Parathyroid adenoma (tissue), 2 donors: ENCODE results near the gene PKN3.
A peak's percentile ranks its signal among the peaks of the same experiment; 100 is the strongest.

Experiments used
- H2AFZ ChIP-seq: fragments of 300-600 bp; sonication (generic); one replicate; pipeline ENCODE4 v1.7.0; 2017; ENCODE audit warnings: antibody characterized with exemption, mild to moderate bottlenecking
- H3K27ac ChIP-seq: fragments of 300-600 bp; sonication (generic); one replicate; pipeline ENCODE4 v1.7.0; 2017
- H3K27me3 ChIP-seq: fragments of 300-600 bp; sonication (generic); one replicate; pipeline ENCODE4 v1.7.0; 2017; ENCODE audit warnings: low read length; ENCODE audit not compliant: control insufficient read depth, insufficient read depth
- H3K36me3 ChIP-seq: fragments of 300-600 bp; sonication (generic); one replicate; pipeline ENCODE4 v1.7.0; 2017; ENCODE audit warnings: low read length; ENCODE audit not compliant: control insufficient read depth, insufficient read depth
- H3K4me1 ChIP-seq: fragments of 300-600 bp; sonication (generic); one replicate; pipeline ENCODE4 v1.7.0; 2017; ENCODE audit warnings: control low read depth
- H3K4me2 ChIP-seq: fragments of 300-600 bp; sonication (generic); one replicate; pipeline ENCODE4 v1.7.0; 2017; ENCODE audit warnings: low read length
- H3K4me3 ChIP-seq: fragments of 300-600 bp; sonication (generic); one replicate; pipeline ENCODE4 v1.7.0; 2017; ENCODE audit warnings: low read depth, low read length
- H3K79me2 ChIP-seq: fragments of 300-600 bp; sonication (generic); one replicate; pipeline ENCODE4 v1.7.0; 2017; ENCODE audit warnings: control low read depth
- H3K9ac ChIP-seq: fragments of 300-600 bp; sonication (generic); one replicate; pipeline ENCODE4 v1.7.0; 2017; ENCODE audit warnings: mild to moderate bottlenecking
- H3K9me3 ChIP-seq: fragments of 300-600 bp; sonication (generic); one replicate; pipeline ENCODE4 v1.7.0; 2017; ENCODE audit warnings: low read length; ENCODE audit not compliant: control insufficient read depth
- TF ChIP-seq, protein P1 (sequence below): fragments of 300-600 bp; sonication (generic); IDR thresholded peaks from one replicate; pipeline ENCODE4 v1.7.0; 2017; ENCODE audit warnings: antibody characterized with exemption, mild to moderate bottlenecking
- donor health status: primary hyperparathyroidism.

Gene PKN3

GRCh38 chr9:128701227-128701854 lies 962 bp upstream of the PKN3 start:
- H3K9ac ChIP-seq, result no peak overlapping the region
- no peak overlapping the region for H3K27ac ChIP-seq
- no peaks in the 10 kb centered on the region for H3K79me2 ChIP-seq
- H3K36me3 ChIP-seq, result no peaks in the 10 kb centered on the region
- no peaks in the 10 kb centered on the region for H3K9me3 ChIP-seq
- H3K4me2 ChIP-seq, result no peak overlapping the region
- TF ChIP-seq, protein P1, sequence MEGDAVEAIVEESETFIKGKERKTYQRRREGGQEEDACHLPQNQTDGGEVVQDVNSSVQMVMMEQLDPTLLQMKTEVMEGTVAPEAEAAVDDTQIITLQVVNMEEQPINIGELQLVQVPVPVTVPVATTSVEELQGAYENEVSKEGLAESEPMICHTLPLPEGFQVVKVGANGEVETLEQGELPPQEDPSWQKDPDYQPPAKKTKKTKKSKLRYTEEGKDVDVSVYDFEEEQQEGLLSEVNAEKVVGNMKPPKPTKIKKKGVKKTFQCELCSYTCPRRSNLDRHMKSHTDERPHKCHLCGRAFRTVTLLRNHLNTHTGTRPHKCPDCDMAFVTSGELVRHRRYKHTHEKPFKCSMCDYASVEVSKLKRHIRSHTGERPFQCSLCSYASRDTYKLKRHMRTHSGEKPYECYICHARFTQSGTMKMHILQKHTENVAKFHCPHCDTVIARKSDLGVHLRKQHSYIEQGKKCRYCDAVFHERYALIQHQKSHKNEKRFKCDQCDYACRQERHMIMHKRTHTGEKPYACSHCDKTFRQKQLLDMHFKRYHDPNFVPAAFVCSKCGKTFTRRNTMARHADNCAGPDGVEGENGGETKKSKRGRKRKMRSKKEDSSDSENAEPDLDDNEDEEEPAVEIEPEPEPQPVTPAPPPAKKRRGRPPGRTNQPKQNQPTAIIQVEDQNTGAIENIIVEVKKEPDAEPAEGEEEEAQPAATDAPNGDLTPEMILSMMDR, result no peak
- no peaks in the 10 kb centered on the region for H3K4me1 ChIP-seq
- H2AFZ ChIP-seq, result no peak overlapping the region
- H3K4me3 ChIP-seq, result no peak overlapping the region
- H3K27me3 ChIP-seq, result no peaks in the 10 kb centered on the region

DNA sequence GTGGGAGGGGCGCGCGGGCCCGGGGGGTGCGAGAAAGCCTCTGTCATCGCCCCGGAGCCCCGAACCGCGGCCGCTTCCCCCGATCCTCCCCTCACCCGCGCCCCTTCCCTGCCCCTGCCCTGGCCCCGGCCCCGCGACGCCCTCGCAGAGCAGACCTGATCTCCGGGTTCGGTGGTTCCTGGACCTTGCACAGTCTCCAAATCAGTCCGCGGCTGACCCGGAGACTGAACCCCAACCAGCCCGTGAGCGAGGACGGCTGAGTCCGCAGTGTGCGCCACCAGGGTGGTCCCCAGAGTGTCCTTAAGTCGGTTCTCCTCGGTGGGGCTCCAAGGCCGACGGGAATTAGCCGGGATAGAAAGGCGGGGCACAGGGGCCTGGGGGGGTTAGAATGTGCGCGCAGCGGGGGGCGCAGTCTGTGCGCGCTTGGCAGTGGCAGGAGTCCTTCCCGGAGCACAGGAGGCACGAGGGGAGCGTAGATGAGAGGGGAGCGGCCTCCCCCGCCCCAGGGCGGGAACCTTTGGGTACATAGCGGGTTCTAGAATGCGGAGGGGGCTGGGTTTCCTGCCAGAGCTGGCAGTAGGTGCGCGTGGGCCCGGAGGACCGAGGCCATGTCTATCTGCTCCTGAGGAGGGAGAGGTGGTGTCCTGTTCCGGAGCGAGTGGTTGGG lies 779 bp downstream of the PKN3 start:
- Histone ChIP-seq H3K9ac (no peak overlapping the region), H3K4me1 (no peaks in the 10 kb centered on the region), H2AFZ (peak overlapping the region; percentile 89), H3K4me3 (peak overlapping the region; percentile 68), H3K36me3 (no peaks in the 10 kb centered on the region), H3K4me2 (peak overlapping the region; percentile 91), H3K27ac (peak overlapping the region; percentile 57), H3K27me3 (no peaks in the 10 kb centered on the region), H3K79me2 (no peaks in the 10 kb centered on the region), H3K9me3 (no peaks in the 10 kb centered on the region)
- TF ChIP-seq, protein P1, result no peak

- Histone ChIP-seq H3K36me3 (no peaks in the 10 kb centered on the region), H3K4me3 (peak overlapping the region; percentile 68), H2AFZ (peak overlapping the region; percentile 89), H3K4me2 (peak overlapping the region; percentile 91), H3K27ac (peak overlapping the region; percentile 57), H3K27me3 (no peaks in the 10 kb centered on the region), H3K9me3 (no peaks in the 10 kb centered on the region), H3K4me1 (no peaks in the 10 kb centered on the region), H3K79me2 (no peaks in the 10 kb centered on the region), H3K9ac (no peak overlapping the region)
- TF ChIP-seq, protein P1, result no peak
These were observed 1.5 kb downstream of the PKN3 start for GRCh38 chr9:128703616-128704355.

- no peak overlapping the region for H3K4me2 ChIP-seq
- TF ChIP-seq, protein P1, result no peak
- peak overlapping the region; percentile 57 for H3K27ac ChIP-seq
- no peaks in the 10 kb centered on the region for H3K9me3 ChIP-seq
- H3K9ac ChIP-seq, result no peak overlapping the region
- no peaks in the 10 kb centered on the region for H3K36me3 ChIP-seq
- H3K4me3 ChIP-seq, result no peak overlapping the region
- H3K27me3 ChIP-seq, result no peaks in the 10 kb centered on the region
- H3K79me2 ChIP-seq, result no peaks in the 10 kb centered on the region
- no peak overlapping the region for H2AFZ ChIP-seq
- no peaks in the 10 kb centered on the region for H3K4me1 ChIP-seq
These were observed 2.0 kb downstream of the PKN3 start for GRCh38 chr9:128704356-128704670.
